ENCODE results near the gene METTL14. TPM values are rescaled to one million over a fixed set of nuclear protein-coding genes. Genes with fewer than 3 reads are reported as not detected.

The METTL14 gene
- total RNA-seq, 1 experiment from 2014 or later: 16.2 TPM

DNA sequence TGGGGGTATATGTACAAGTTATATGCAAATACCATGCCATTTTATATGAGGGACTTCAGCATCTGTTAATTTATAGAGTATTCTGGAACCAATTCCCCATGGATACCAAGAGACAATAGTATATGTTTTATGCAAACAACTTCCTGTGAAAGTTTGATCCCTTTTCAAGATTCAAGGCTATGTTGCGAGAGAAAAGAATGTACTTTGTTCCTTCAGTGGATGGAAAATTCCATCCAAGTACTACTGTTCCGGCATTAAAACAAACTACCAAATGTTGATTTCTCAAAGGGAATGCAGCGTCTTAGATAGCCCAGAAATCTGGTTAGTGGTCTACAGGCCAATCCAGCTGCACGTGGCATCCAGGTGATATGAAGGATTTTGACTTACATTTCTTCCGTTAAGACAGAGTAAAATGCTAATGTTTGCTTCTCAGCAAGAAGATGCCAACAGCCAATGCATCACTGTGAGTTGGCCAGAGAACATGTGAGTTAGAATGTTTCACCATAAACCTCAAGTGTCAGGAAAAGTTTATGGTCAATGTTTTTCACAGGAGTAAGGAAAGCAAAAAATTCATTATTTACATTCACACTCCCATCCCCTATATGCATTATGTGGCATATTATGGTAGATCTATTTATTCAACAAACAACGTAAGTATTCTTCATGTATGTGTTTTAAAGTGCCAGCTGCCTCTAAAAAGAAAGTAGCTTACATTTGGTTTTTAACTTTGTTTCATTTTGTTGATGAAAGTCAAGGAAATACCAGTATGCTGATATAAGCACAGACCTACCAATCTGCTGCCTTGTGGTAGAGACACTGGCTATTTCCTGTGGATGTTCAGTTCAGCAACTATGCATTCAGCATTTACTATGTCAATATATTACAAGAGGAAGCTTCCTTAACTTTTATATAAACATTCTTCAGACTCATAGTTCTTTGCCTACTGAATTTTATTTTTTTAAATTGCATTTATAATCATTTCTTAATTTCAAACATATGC, 44.4 kb downstream of the METTL14 start:
- in situ Hi-C loops (cut with HindIII; ENCODE audit: low pct_unique_long_range_greater_than_20kb, low sequenced_read_pairs): no loop called here
- DNase-seq (ENCODE audit: low read depth, low spot score): no peak

DNA sequence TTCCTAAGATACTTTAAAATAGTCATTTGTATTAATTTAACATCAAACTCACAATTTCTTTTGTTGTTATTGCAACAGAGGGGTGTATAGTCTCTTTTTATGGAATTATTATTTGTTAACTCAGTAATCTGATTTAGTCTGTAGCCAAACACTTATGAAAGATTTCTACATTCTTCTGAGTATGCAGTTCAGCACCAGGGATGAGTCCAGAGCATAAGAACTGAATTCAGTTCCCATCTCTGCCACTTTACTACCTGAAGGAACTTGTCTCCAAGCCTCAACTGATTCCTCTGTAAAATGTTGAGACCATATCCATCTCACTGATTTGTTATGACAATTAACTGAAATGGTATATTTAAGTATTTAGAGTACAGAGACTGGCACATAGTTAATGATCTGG, 45.5 kb downstream of the METTL14 start:
- DNase-seq (ENCODE audit: low read depth, low spot score): no peak
- in situ Hi-C loops (cut with HindIII; ENCODE audit: low pct_unique_long_range_greater_than_20kb, low sequenced_read_pairs): no loop called here

DNA sequence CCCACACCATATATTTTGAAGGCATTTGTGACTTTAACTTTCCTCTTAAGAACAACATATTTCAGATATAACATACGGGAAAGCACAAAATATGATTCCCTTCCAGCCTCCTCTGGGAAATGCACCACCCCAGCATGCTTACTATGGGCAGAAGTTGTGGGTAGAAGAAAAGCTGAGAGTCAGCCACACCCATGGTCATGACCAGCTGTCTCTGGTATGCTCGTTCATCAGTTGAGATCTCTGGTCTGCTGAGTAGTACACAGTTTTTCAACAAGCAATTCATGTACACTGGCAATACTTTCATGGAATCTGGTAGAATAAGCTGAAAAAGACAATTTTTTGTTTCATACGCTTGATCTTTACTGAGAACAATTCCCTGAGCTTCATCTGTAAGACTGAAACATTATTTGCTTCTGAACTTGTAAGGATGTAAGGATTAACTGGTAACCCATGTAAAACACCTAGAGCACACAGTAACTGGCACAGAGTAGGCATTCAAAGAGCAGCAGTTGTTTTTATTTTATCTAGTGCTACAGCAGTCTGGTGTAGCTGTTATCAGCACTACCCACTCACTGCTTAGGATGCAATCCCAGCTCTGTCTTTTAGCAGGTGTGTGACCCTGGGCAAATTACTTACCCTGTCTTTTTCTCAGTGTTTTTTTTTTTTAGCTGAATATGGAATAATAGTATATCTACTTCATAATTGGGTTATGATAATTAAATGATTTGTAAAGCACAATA, 47.6 kb downstream of the METTL14 start:
- no peak for DNase-seq (ENCODE audit: low read depth, low spot score)

DNA sequence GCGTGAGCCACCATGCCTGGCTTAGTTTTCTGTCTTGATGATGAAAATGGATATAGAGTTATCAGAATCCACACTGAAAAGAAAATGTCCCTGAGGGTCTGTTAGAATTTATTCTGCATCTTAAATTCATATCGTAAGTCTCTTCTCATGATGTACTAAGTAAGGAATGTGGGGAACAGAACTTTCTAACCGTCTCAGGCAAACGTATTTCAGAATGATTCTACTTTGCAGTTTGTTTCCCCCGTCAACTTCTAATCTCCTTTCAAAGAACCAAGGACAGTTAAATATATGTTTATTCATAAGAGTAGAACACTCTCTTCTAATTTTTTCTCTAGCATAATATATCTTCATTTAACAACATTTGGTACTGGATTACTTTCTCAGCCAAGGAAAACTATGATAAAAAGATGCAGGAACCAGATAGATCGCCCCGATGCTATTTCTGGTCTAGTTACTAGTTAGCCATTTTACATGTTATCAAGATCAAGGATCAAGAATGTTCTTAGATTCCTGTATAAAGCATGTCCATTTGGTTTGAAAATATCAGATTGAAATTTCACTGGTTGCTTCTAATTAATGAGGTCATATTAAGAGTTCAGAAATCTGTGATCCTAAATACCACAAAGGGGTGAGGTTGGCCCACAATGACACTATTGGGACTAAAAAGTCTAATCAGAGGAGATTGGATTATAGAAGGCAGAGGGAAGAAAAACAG, 49.5 kb downstream of the METTL14 start:
- in situ Hi-C loops (cut with HindIII; ENCODE audit: low pct_unique_long_range_greater_than_20kb, low sequenced_read_pairs): no loop called here

More for the DNA sequence above, 47.6 kb downstream of the METTL14 start:
- in situ Hi-C loops (cut with HindIII; ENCODE audit: low pct_unique_long_range_greater_than_20kb, low sequenced_read_pairs): no loop called here

DNA sequence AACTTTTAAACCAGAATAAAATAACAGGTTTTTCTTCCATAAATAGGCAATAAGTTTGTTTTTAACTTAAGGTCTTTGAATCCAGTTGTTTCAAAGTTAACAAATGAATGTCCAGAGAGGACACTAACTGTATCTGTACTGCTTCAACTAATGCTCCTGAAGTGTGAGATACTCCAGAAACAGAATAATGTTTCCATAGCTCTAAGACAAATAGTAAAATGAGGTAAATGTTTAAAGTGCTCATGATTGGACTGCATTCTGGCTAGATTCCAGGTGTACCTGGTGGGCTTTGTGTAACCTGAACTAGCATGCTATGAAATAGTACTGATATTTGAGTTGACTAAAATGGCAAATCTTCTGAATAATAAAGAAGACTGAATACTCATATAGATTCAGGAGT, 51.7 kb downstream of the METTL14 start:
- DNase-seq (ENCODE audit: low read depth, low spot score): no peak
- in situ Hi-C loops (cut with HindIII; ENCODE audit: low pct_unique_long_range_greater_than_20kb, low sequenced_read_pairs): no loop called here

More for the DNA sequence above, 49.5 kb downstream of the METTL14 start:
- no peak for DNase-seq (ENCODE audit: low read depth, low spot score)

DNA sequence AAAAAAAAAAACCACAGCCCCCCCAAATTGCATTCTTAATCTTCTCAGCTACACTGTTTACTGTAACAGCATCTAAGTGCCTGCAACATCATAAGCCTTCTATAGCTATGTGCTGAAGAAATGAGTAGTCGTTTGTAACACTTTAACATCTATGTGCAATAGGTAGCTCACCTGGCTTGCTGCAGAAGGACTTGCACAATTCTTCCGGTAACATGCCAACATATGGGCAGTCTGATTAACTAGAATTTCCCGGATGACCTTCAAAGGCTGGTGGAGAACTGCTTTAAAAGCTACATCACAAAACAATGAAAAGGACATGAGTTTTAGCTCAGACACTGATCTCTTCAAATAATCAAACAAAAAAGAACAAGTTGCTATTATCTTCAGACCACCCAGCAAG, 52.9 kb downstream of the METTL14 start:
- no peak for DNase-seq (ENCODE audit: low read depth, low spot score)
- in situ Hi-C loops (cut with HindIII; ENCODE audit: low pct_unique_long_range_greater_than_20kb, low sequenced_read_pairs): no loop called here

DNA sequence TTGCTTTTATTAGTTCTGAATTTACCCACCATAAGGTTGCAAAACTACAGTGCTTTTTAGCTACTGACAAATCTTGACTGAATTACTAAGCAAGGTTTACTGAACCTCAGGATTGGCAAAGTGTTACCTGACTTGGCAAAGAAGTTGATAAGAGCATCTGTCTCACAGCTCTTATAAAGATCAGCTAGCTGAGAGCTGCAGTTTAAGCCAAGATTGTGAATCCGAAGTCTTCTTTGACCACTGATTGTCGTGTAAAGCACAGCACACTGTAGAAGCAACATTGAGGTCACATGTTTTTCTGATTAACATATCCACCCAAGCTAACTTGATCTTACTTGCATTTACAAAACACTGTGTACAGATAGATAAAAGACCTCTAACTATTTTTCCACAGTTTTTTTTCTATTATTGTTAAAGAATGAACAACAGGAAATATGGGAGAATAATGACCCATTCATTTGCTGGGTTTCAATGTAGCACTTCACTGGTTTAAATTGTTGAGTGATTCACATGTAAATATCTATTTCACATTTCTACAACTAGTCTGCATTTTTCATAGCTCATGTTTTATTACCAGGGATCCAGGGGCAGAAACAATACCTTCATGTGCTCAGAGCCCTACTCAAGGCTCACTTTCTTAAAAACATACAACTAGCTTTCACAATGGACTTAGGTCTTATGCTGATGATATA, 54.0 kb downstream of the METTL14 start:
- in situ Hi-C loops (cut with HindIII; ENCODE audit: low pct_unique_long_range_greater_than_20kb, low sequenced_read_pairs): no loop called here
- DNase-seq (ENCODE audit: low read depth, low spot score): peak; percentile 8

DNA sequence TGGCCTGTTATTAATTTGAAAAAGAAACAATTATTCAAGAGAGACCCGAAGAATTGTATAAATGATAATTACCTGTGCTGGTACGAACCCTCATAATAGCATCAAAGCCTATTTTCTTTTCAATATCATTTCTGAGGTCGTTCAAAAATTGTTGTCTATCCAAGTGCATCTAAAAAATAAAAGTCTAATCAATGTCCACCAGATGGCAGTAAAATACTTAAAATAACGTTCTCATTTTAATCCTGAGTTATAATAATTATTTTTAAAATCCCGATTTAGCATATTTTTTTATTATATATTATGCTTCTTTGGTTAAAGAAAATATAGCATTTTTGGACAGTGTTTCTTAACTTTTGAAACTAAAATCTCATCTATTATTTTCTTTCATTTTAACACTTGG, 55.7 kb downstream of the METTL14 start:
- in situ Hi-C loops (cut with HindIII; ENCODE audit: low pct_unique_long_range_greater_than_20kb, low sequenced_read_pairs): no loop called here
- peak; percentile 38 for DNase-seq (ENCODE audit: low read depth, low spot score)

DNA sequence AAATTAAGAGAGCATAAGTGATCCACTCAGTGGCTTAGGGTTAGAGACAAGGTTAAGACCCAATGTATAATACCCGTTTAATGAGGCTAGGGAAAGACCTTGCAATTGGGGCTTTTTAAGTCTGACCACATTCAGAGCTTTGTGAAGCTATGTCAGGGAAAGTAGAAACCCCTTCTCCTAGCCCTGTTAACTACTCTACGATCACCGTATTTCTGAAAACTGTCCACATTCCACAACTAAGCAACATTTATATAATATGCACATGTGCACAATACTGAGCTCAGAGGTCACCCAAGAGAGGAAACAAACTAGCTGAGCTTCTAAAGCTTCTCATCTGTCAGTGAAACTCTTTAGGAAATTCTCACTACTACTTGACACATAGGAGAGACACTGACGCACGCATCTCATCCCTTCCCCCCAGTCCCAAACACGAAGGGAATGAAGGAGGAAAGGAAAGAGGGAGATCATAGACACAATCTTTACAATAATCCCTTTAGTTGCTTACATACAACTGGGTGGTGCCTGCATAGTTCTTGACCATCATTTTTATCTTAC, 56.2 kb downstream of the METTL14 start:
- in situ Hi-C loops (cut with HindIII; ENCODE audit: low pct_unique_long_range_greater_than_20kb, low sequenced_read_pairs): no loop called here

DNA sequence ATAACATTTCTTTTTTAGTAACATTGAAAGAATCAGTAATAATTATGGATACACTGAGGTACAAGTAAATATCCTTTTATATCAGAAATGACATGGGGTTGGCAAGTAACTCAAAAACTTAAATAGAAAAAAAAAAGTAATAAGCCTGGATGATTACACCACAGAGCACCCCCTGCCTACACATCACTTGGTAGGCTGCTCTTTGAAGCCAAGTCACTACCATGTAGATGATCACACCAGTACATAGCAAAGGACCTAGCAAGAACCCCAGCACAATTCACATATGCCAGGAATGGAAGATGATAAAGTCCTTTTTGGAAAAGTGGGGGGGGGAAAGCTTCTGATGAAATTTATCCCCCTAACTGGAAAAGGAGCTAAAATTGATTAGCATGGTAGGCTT, 56.9 kb downstream of the METTL14 start:
- DNase-seq (ENCODE audit: low read depth, low spot score): no peak
- in situ Hi-C loops (cut with HindIII; ENCODE audit: low pct_unique_long_range_greater_than_20kb, low sequenced_read_pairs): no loop called here

More for the DNA sequence above, 56.2 kb downstream of the METTL14 start:
- no peak for DNase-seq (ENCODE audit: low read depth, low spot score)

DNA sequence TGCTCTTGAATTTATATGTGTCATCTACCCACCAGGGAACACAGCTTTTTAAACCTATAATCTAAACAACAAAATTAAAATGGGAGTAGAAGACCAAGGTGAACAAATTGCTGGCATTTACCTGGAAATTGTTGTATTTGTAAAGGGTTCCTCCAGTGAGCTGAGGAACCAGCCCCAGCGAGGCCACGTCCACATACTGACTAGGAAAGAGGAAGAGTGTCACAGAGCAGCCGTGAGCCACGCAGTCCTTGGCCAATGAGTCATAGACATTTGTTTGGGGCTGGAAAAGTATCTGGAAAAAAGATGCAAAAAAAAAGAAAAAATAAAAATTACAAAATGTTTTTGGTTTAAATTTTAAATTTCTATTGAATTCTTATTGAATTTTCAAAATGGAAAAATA, 58.7 kb downstream of the METTL14 start:
- in situ Hi-C loops (cut with HindIII; ENCODE audit: low pct_unique_long_range_greater_than_20kb, low sequenced_read_pairs): no loop called here
- no peak for DNase-seq (ENCODE audit: low read depth, low spot score)

DNA sequence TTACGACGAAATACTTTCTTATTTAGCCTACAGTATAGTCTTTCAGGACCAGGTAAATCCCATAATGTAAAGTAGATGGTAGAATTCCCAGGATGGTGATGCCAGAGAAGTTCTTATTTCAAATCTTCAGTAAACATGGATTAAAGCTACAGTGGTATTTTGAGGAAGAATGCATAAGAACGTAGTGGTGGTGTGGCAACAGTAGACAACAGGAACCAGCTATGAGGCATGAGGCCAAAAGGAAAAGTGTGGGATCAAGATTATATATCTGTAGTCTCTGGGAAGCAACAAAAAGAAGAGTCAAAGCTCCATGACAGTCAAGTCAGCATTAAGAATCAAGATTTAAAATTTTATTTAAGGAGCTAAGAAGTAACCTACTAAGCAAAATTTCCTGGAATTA, 60.2 kb downstream of the METTL14 start:
- in situ Hi-C loops (cut with HindIII; ENCODE audit: low pct_unique_long_range_greater_than_20kb, low sequenced_read_pairs): no loop called here

DNA sequence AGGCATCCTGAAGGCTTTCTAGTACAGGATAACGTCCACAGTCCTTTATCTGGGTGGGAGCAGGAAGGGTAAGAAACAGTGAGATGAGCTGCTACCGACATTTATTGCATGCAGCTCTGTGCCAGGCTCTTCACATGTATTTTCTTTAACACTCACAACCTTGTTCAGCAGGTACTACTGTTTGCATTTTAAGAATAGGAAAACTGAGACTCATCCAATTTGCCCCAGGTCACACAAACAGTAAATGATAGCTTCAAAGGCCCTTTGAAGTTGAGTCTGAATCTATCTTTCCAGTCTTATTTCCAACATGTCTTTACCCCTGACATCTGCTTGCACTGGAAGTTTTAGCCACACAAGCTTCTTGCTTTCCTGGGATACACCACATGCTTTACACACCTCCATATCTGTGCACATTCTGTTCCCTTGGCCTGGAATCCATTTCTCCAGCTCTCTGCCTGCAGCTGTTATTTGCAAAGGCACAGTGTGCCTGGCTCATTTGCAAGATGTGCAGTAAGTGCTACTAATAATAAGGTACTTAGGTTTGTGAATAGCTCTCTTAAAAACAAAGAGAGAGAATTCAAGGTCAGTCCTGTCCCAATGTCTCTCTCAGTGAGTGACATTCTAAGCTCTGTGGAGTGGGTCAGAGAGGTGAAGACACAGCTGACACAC, 61.2 kb downstream of the METTL14 start:
- in situ Hi-C loops (cut with HindIII; ENCODE audit: low pct_unique_long_range_greater_than_20kb, low sequenced_read_pairs): no loop called here
- no peak for DNase-seq (ENCODE audit: low read depth, low spot score)

More for the DNA sequence above, 60.2 kb downstream of the METTL14 start:
- DNase-seq (ENCODE audit: low read depth, low spot score): no peak

DNA sequence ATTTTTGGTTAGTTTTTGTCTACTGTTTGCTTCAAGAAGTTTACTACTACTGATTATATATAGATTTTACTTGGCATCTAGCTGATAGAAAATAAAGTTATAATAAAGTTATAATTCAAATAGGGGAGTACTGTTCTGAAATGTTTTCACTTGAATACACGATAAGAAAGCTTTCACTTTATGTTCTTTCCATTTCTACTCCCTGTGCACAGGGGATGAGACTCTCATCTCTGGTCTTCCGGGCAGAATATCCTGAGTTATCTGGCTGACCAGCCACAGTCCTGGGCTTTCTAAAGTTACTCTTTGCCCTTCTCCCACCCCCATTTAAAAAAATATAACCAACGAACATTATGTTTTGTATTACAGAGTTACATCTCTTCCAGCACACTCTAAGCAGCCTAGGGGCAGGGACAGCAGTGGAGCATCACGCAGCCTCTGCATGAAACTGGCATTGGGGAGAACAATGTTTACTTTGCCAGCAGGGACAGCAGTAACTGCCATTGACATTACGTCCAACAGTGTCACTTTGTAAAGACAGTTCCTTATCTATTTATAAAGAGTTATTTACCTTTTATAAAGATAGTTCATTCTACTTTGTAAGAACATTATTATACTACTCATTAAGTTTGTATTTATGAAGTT, 64.3 kb downstream of the METTL14 start:
- no peak for DNase-seq (ENCODE audit: low read depth, low spot score)
- in situ Hi-C loops (cut with HindIII; ENCODE audit: low pct_unique_long_range_greater_than_20kb, low sequenced_read_pairs): no loop called here

DNA sequence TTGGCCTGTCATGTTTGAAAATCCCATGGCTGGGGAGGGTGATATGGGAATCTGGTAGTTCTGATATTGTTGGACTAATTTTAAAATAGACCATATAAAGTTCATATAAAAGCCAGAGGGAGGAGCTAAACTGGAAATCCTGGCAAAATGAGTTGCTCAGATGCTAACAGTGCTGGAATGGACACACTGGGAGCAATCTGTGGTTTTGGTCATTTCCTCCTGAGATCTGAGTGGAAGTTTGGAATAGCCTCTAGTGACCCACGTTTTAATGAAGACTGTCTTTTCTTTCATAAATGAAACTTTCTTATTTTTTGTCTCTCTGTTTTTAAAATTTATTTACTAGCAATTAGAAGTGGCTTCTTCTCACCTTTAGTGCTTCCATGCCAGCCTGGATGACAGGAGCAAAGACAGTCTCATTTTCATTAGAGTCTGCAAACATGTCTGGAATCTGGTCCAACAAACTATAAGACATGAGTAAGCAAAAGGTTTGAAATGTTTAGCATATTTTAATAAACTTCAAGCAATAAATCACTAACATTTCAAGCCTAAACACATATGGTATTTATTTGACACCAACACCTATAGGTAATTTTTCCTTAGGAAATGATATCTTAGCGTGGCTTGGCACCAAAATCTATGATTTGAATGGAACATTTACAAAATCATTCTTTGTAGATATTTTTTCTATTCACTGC, 66.6 kb downstream of the METTL14 start:
- DNase-seq (ENCODE audit: low read depth, low spot score): no peak
- in situ Hi-C loops (cut with HindIII; ENCODE audit: low pct_unique_long_range_greater_than_20kb, low sequenced_read_pairs): no loop called here

DNA sequence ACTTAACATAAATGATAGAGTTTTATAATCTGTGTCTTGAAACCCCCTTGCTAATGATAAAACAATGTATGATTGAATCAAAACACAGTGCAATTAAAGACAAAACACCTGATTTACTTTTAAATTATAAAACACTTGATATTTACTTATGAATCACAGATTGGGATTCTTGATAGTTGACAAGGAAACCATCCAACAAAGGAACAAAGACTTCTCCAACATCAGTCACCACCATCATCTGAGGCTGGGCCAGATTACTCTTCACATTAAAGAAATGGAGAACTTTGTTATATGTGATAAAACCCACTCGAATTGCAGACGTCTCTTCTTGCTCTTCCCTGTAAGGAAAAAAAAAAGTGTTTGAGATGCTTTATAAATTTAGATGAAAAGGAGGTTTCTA, 67.4 kb downstream of the METTL14 start:
- in situ Hi-C loops (cut with HindIII; ENCODE audit: low pct_unique_long_range_greater_than_20kb, low sequenced_read_pairs): no loop called here
- no peak for DNase-seq (ENCODE audit: low read depth, low spot score)
